Astrocyte of the spinal cord (primary cell): ENCODE measurements around the gene BMERB1.

Experiments
- DNase-seq: peaks from one replicate; pipeline ENCODE4 v3.0.0; 2011; ENCODE audit warnings: low read depth, low spot score
- H3K4me3 ChIP-seq: 2 replicates; pipeline ENCODE4 v1.5.1; 2011; ENCODE audit warnings: low read depth, mild to moderate bottlenecking, low read length, moderate library complexity
- in situ Hi-C: cut with HindIII; loops from 2 replicates; pipeline ENCODE4 v1.10.0; 2017; ENCODE audit warnings: low sequenced_read_pairs
- TF ChIP-seq, protein P1 (sequence below): IDR thresholded peaks from 2 replicates; pipeline ENCODE4 v1.5.1; 2012; ENCODE audit warnings: low read depth, mild to moderate bottlenecking, low read length, inconsistent platforms

BMERB1 gene

GRCh38 chr16:15518381-15519351 lies 84.3 kb downstream of the BMERB1 start:
- TF ChIP-seq, protein P1, sequence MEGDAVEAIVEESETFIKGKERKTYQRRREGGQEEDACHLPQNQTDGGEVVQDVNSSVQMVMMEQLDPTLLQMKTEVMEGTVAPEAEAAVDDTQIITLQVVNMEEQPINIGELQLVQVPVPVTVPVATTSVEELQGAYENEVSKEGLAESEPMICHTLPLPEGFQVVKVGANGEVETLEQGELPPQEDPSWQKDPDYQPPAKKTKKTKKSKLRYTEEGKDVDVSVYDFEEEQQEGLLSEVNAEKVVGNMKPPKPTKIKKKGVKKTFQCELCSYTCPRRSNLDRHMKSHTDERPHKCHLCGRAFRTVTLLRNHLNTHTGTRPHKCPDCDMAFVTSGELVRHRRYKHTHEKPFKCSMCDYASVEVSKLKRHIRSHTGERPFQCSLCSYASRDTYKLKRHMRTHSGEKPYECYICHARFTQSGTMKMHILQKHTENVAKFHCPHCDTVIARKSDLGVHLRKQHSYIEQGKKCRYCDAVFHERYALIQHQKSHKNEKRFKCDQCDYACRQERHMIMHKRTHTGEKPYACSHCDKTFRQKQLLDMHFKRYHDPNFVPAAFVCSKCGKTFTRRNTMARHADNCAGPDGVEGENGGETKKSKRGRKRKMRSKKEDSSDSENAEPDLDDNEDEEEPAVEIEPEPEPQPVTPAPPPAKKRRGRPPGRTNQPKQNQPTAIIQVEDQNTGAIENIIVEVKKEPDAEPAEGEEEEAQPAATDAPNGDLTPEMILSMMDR = no peak
- peak; percentile 50 for DNase-seq
- in situ Hi-C loops = no loop called here
- H3K4me3 ChIP-seq = no peak overlapping the region

GRCh38 chr16:15519790-15520189 lies 85.4 kb downstream of the BMERB1 start:
- no peak for DNase-seq
- H3K4me3 ChIP-seq = no peak overlapping the region
- TF ChIP-seq, protein P1 = no peak
- in situ Hi-C loops = no loop called here

DNA sequence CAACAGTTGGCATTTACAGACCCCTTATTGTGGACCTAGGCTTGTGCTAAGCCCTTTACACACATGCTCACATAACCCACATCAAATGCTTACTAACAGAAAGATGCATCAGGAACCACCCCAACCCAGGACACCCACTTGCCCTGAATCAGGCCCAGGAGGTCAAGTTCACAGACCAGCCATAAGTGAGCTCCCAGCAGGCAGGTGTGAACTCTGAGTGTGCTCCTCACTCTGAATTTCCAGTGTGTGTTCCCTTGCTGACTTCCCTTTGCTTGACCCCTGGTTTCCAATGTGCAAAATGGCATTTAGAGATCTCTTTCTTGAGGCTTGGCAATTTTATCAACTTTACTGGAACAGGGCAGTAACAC lies 87.0 kb downstream of the BMERB1 start:
- in situ Hi-C loops = no loop called here
- H3K4me3 ChIP-seq = no peak overlapping the region
- DNase-seq = no peak
- TF ChIP-seq, protein P1 = no peak

GRCh38 chr16:15521758-15522509 lies 87.5 kb downstream of the BMERB1 start:
- TF ChIP-seq, protein P1 = no peak
- in situ Hi-C loops = no loop called here
- DNase-seq = no peak
- H3K4me3 ChIP-seq = no peak overlapping the region

DNA sequence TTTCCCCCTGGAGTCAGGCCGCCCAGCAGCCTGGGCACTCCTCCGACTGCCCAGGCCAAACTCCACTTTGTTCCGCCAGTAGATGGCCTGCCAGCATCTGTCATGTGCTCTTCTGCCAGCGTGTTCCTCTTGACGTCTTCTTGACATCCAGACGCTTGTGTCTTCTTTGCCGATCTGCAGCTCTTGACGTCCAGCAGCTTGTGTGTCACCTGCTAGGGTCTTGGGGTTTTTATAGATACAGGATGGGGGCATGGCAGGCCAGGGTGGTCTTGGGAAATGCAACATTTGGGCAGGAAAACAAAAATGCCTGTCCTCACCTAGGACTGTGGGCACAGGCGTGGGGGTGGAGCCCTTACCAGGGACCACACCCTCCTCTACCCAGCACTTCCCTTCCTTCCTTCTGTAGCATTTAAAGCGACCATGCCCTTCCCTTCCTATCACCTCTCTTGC lies 88.7 kb downstream of the BMERB1 start:
- DNase-seq = no peak
- TF ChIP-seq, protein P1 = no peak
- H3K4me3 ChIP-seq = no peak overlapping the region
- in situ Hi-C loops = no loop called here

- H3K4me3 ChIP-seq = no peak overlapping the region
- DNase-seq = no peak
- in situ Hi-C loops = no loop called here
- TF ChIP-seq, protein P1 = no peak
These were observed 89.6 kb downstream of the BMERB1 start for GRCh38 chr16:15523939-15524338.
